IMR-90 (cell line): ENCODE measurements around the gene QSER1. TPM values are rescaled to one million over a fixed set of nuclear protein-coding genes. Genes with fewer than 3 reads are reported as not detected.

Experiments used
- ATAC-seq: fragments of 200-7000 bp; cut with Tn5 transposase; 2 replicates; pipeline ENCODE4 v1.9.1; 2020; ENCODE audit warnings: low read depth, mild to moderate bottlenecking, moderate library complexity
- BruUV-seq: library from RNA; stranded (reverse); fragments of 400-500 nt; replicated peaks from 2 replicates; lab custom pipeline; 2021; lab: Mats Ljungman, UMichigan
- CTCF ChIA-PET: fragments of 300-600 bp; formaldehyde crosslinking; extraction: SDS; loops from one replicate; lab custom pipeline; 2021; ENCODE audit warnings: antibody characterized with exemption; lab: Yijun Ruan, JAX
- POLR2A ChIA-PET: fragments of 300-600 bp; sonication (Branson Sonifier 250); formaldehyde crosslinking; loops from one replicate; lab custom pipeline; 2022; ENCODE audit warnings: antibody characterized with exemption; ENCODE audit not compliant: unreplicated experiment; lab: Charles Lee
- DNase-seq: peaks from one replicate; pipeline ENCODE4 v3.0.0; 2013
- H2AFZ ChIP-seq: replicated peaks from 2 replicates; pipeline ENCODE3; 2013; ENCODE audit warnings: low read length, mild to moderate bottlenecking; ENCODE audit not compliant: poor library complexity
- H2AK5ac ChIP-seq: 2 replicates; pipeline ENCODE4 v1.6.1; 2013; ENCODE audit warnings: low read depth, low read length, inconsistent platforms
- H2AK9ac ChIP-seq: replicated peaks from 2 replicates; pipeline ENCODE3; 2013; ENCODE audit warnings: mild to moderate bottlenecking, low read depth, low read length, moderate library complexity; ENCODE audit not compliant: poor library complexity
- H2BK120ac ChIP-seq: 2 replicates; pipeline ENCODE4 v1.6.1; 2013; ENCODE audit warnings: low read depth, low read length, inconsistent platforms
- H2BK15ac ChIP-seq: 3 replicates; pipeline ENCODE4 v1.6.1; 2013; ENCODE audit warnings: low read depth, low read length, inconsistent platforms
- H2BK20ac ChIP-seq: 2 replicates; pipeline ENCODE4 v1.6.1; 2013; ENCODE audit warnings: low read depth, mild to moderate bottlenecking, inconsistent platforms, low read length, moderate library complexity
- H2BK5ac ChIP-seq: 2 replicates; pipeline ENCODE4 v1.6.1; 2013; ENCODE audit warnings: mild to moderate bottlenecking, low read depth, low read length, inconsistent platforms; ENCODE audit not compliant: poor library complexity, severe bottlenecking
- H3K14ac ChIP-seq: replicated peaks from 2 replicates; pipeline ENCODE4 v1.6.1; 2013; ENCODE audit warnings: low read depth, low read length, inconsistent platforms
- H3K18ac ChIP-seq: 2 replicates; pipeline ENCODE4 v1.6.1; 2013; ENCODE audit warnings: low read depth, low read length, control low read depth
- H3K23ac ChIP-seq: 2 replicates; pipeline ENCODE4 v1.6.1; 2013; ENCODE audit warnings: low read depth, low read length, inconsistent platforms
- H3K27ac ChIP-seq: 2 replicates; pipeline ENCODE4 v1.5.1; 2013; ENCODE audit warnings: mild to moderate bottlenecking, control low read depth, low read length; ENCODE audit not compliant: insufficient read depth
- H3K27me3 ChIP-seq: 2 replicates; pipeline ENCODE4 v1.6.1; 2013; ENCODE audit warnings: low read length; ENCODE audit not compliant: control insufficient read depth, insufficient read depth
- H3K36me3 ChIP-seq: 2 replicates; pipeline ENCODE4 v1.6.1; 2013; ENCODE audit warnings: low read length, mixed read lengths; ENCODE audit not compliant: control insufficient read depth, insufficient read depth
- H3K4ac ChIP-seq: 2 replicates; pipeline ENCODE4 v1.6.1; 2013; ENCODE audit warnings: low read depth, low read length, inconsistent platforms
- H3K4me1 ChIP-seq: 2 replicates; pipeline ENCODE4 v1.6.1; 2013; ENCODE audit warnings: low read length, mixed read lengths; ENCODE audit not compliant: control insufficient read depth, insufficient read depth
- H3K4me2 ChIP-seq: 2 replicates; pipeline ENCODE4 v1.6.1; 2013; ENCODE audit warnings: low read depth, mild to moderate bottlenecking, control low read depth, low read length, moderate library complexity
- H3K4me3 ChIP-seq: 2 replicates; pipeline ENCODE4 v1.5.1; 2013; ENCODE audit warnings: low read depth, mild to moderate bottlenecking, control low read depth, low read length, moderate library complexity; ENCODE audit not compliant: insufficient read depth
- H3K56ac ChIP-seq: 2 replicates; pipeline ENCODE4 v1.6.1; 2013; ENCODE audit warnings: low read length, inconsistent platforms; ENCODE audit not compliant: insufficient read depth; ENCODE audit errors: extremely low read depth
- H3K79me1 ChIP-seq, 2 experiments: 2 replicates each; pipeline ENCODE4 v1.6.1; 2013; ENCODE audit warnings: low read length in 2 of 2, inconsistent platforms in 1 of 2, low read depth in 1 of 2
- H3K9ac ChIP-seq: 2 replicates; pipeline ENCODE4 v1.6.1; 2013; ENCODE audit warnings: low read depth, low read length, control low read depth
- H3K9me1 ChIP-seq: 2 replicates; pipeline ENCODE4 v1.6.1; 2013; ENCODE audit warnings: low read length, inconsistent platforms; ENCODE audit not compliant: insufficient read depth
- H3K9me3 ChIP-seq: 2 replicates; pipeline ENCODE4 v1.6.1; 2013; ENCODE audit warnings: low read length; ENCODE audit not compliant: control insufficient read depth, insufficient read depth
- H4K20me1 ChIP-seq: 2 replicates; pipeline ENCODE4 v1.6.1; 2013; ENCODE audit warnings: low read length, inconsistent platforms; ENCODE audit not compliant: insufficient read depth
- H4K5ac ChIP-seq: 2 replicates; pipeline ENCODE4 v1.6.1; 2013; ENCODE audit warnings: mild to moderate bottlenecking, low read depth, low read length, control low read depth
- H4K8ac ChIP-seq, 2 experiments: 2 replicates each; pipeline ENCODE4 v1.6.1; 2013; ENCODE audit warnings: low read depth in 2 of 2, low read length in 2 of 2, control low read depth in 1 of 2, inconsistent platforms in 1 of 2
- H4K91ac ChIP-seq: 2 replicates; pipeline ENCODE4 v1.6.1; 2013; ENCODE audit warnings: low read depth, low read length, inconsistent platforms; ENCODE audit not compliant: insufficient read depth
- CEBPB ChIP-seq: IDR thresholded peaks from 2 replicates; pipeline ENCODE4 v1.6.1; 2012; ENCODE audit warnings: low read depth, low read length, improper control_type of control experiment
- MAFK ChIP-seq: IDR thresholded peaks from 2 replicates; pipeline ENCODE4 v1.6.1; 2012; ENCODE audit warnings: low read depth, low read length, improper control_type of control experiment
- NFE2L2 ChIP-seq: fragments of 150-350 bp; IDR thresholded peaks from 2 replicates; pipeline ENCODE4 v1.6.1; 2016; ENCODE audit warnings: low read depth, mild to moderate bottlenecking, low read length
- USF2 ChIP-seq: fragments of 150-350 bp; IDR thresholded peaks from 2 replicates; pipeline ENCODE4 v1.6.1; 2017; ENCODE audit warnings: mild to moderate bottlenecking, antibody characterized with exemption, low read length, low read depth
- WGBS, 2 experiments: methylation state at CpG; one replicate each; pipeline versions ENCODE4 v1.1.5 to v1.1.7; 2013; ENCODE audit warnings: missing lambda C conversion rate in 2 of 2; ENCODE audit not compliant: insufficient read length in 1 of 2; ENCODE audit errors: extremely low coverage in 2 of 2; 5-methylcytosine and 5-hydroxymethylcytosine counted together
- dilution Hi-C: fragments of 300-500 bp; cut with HindIII; formaldehyde crosslinking; loops from one replicate; pipeline ENCODE4 v1.14.3; 2018; ENCODE audit warnings: low sequenced_read_pairs; ENCODE audit not compliant: unreplicated experiment
- in situ Hi-C: fragments of 300-500 bp; cut with MboI; formaldehyde crosslinking; loops from 3 replicates; pipeline ENCODE4 v1.14.3; 2019; ENCODE audit warnings: low sequenced_read_pairs, inconsistent platforms, mixed read lengths
- intact Hi-C: fragments of 100-400 bp; cut with micrococcal nuclease; formaldehyde crosslinking; loops from 2 replicates; pipeline ENCODE4 v1.10.0; 2022
- polyA plus RNA-seq, 3 experiments: library from polyadenylated mRNA; depleted of rRNA; stranded (reverse); fragments of >200 nt; gene quantifications; 2 replicates each; pipeline ENCODE4 v1.2.3, GENCODE V29; 2012; ENCODE audit warnings: low replicate concordance in 1 of 3
- total RNA-seq: library from RNA; depleted of rRNA; stranded (reverse); fragments of >200 nt; gene quantifications from 2 replicates; pipeline ENCODE4 v1.2.3, GENCODE V29; 2012

QSER1 gene
- total and polyA plus RNA-seq, 2 of the 4 experiments (the other 2 are of a cell fraction) = 5.9 to 15.6 TPM

DNA sequence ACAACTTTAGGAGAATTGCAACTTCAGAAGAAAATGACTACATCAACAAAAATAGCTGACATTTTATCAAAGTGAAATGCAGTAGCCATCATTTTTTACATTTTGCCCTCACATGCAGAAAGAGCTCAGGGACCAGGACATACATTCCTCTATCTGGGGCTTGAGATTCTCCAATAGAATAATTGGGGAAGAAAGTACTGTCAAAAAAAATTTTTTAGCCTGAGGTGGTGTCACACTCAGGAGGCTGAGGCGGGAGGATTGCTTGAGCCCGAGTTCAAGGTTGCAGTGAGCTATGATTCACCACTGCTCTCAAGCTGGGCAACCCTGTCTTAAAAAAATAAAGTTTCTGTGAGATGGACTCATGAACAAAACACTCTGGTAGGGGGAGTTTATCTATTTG is 90.9 kb downstream of the QSER1 start:
- H4K20me1 ChIP-seq = no peaks in the 10 kb centered on the region
- no TSS peak for BruUV-seq
- ATAC-seq (peak; percentile 29; the same call in 1 of the 2 replicates), DNase-seq (no peak)
- H2BK120ac ChIP-seq = no peak overlapping the region
- no peak overlapping the region for H3K18ac ChIP-seq
- TF ChIP-seq CEBPB = no peak
- TF ChIP-seq MAFK = no peak
- TF ChIP-seq NFE2L2 = no peak
- TF ChIP-seq USF2 = no peak
- H2BK15ac ChIP-seq = no peak overlapping the region
- no peak overlapping the region for H2AK9ac ChIP-seq
- peaks cover 4% of the 10 kb centered on the region for H3K9me1 ChIP-seq
- H3K23ac ChIP-seq = no peak overlapping the region
- intact Hi-C loops (no loop called here), in situ Hi-C loops (no loop called here), dilution Hi-C loops (no loop called here)
- no peak overlapping the region for H3K9ac ChIP-seq
- no peak overlapping the region for H3K56ac ChIP-seq
- H3K4me2 ChIP-seq = no peak overlapping the region
- no peaks in the 10 kb centered on the region; the same call in 1 of the 2 replicates for H3K36me3 ChIP-seq
- H4K91ac ChIP-seq = no peak overlapping the region
- CTCF ChIA-PET = interaction anchor here (0.6 to 0.7 kb wide), 2 partner anchors 17 to 87 kb away, joined by 3 to 4 read pairs; no protein-coding TSS in a partner anchor
- H4K8ac ChIP-seq = no peak overlapping the region
- POLR2A ChIA-PET = interaction anchor here (0.7 kb wide), 1 partner anchor 32 kb away, joined by 3 read pairs; the partner anchor contains the start of gene DEPDC7
- no peak overlapping the region for H2AK5ac ChIP-seq
- 0 out of 4 replicates have a peak, but pooled peaks cover 0 to 4% of the 10 kb centered on the region in 2 experiments for H3K79me1 ChIP-seq
- H2AFZ ChIP-seq = no peak overlapping the region
- H3K4me1 ChIP-seq = peaks cover 6% of the 10 kb centered on the region
- H3K14ac ChIP-seq = no peak overlapping the region
- WGBS, 2 experiments = 94% methylated on average over 2 of the region's 2 CpGs; no CpG with 5 or more reads in 1 of the 2 experiments
- no peak overlapping the region for H4K5ac ChIP-seq
- no peak overlapping the region for H2BK5ac ChIP-seq
- H3K27me3 ChIP-seq = no peaks in the 10 kb centered on the region
- no peak overlapping the region for H3K27ac ChIP-seq
- no peaks in the 10 kb centered on the region for H3K9me3 ChIP-seq
- no peak overlapping the region for H2BK20ac ChIP-seq
- H3K4ac ChIP-seq = no peak overlapping the region
- no peak overlapping the region for H3K4me3 ChIP-seq
